NCI-H2227 (cell line): ENCODE data around the gene TENM3.

Experiments used
- DNase-seq: peaks from one replicate; lab custom pipeline; 2025; ENCODE audit not compliant: unreplicated experiment; lab: John Stamatoyannopoulos, UW

Gene TENM3

GRCh38 chr4:182827954-182828353 lies 584.8 kb downstream of the TENM3 start:
- DNase-seq: no peak

- DNase-seq: peak; percentile 5
These were observed 585.3 kb downstream of the TENM3 start for GRCh38 chr4:182828360-182829025.

GRCh38 chr4:182829196-182829595 lies 586.0 kb downstream of the TENM3 start:
- no peak for DNase-seq

- DNase-seq: no peak
These were observed 588.2 kb downstream of the TENM3 start for GRCh38 chr4:182831376-182831775.

- DNase-seq: no peak
These were observed 589.3 kb downstream of the TENM3 start for GRCh38 chr4:182832352-182833120.

GRCh38 chr4:182835006-182835740 lies 592.0 kb downstream of the TENM3 start:
- DNase-seq: no peak

GRCh38 chr4:182837831-182838230 lies 594.6 kb downstream of the TENM3 start:
- no peak for DNase-seq

GRCh38 chr4:182838535-182838934 lies 595.3 kb downstream of the TENM3 start:
- DNase-seq: no peak

- DNase-seq: no peak
These were observed 596.1 kb downstream of the TENM3 start for GRCh38 chr4:182839256-182839655.

- no peak for DNase-seq
These were observed 596.9 kb downstream of the TENM3 start for GRCh38 chr4:182840108-182840507.

- no peak for DNase-seq
These were observed 599.0 kb downstream of the TENM3 start for GRCh38 chr4:182842104-182842600.

- no peak for DNase-seq
These were observed 599.7 kb downstream of the TENM3 start for GRCh38 chr4:182842759-182843390.

GRCh38 chr4:182843808-182844325 lies 600.7 kb downstream of the TENM3 start:
- DNase-seq: no peak

- no peak for DNase-seq
These were observed 602.4 kb downstream of the TENM3 start for GRCh38 chr4:182845618-182846017.

- no peak for DNase-seq
These were observed 602.8 kb downstream of the TENM3 start for GRCh38 chr4:182846036-182846435.

- DNase-seq: no peak
These were observed 604.6 kb downstream of the TENM3 start for GRCh38 chr4:182847576-182848450.

- DNase-seq: no peak
These were observed 605.5 kb downstream of the TENM3 start for GRCh38 chr4:182848685-182849084.
